ENCODE measurements around the gene SEC16A.
"Not testable (repeated sequence)": the region's sequence is repeated elsewhere in the genome, so short reads cannot be mapped to it uniquely, and the experiment has no call there.

SEC16A gene

GRCh38 chr9:136419092-136419420, 63.8 kb downstream of the SEC16A start:
- DNase-seq (ENCODE audit: low read depth, low spot score), result no peak

DNA sequence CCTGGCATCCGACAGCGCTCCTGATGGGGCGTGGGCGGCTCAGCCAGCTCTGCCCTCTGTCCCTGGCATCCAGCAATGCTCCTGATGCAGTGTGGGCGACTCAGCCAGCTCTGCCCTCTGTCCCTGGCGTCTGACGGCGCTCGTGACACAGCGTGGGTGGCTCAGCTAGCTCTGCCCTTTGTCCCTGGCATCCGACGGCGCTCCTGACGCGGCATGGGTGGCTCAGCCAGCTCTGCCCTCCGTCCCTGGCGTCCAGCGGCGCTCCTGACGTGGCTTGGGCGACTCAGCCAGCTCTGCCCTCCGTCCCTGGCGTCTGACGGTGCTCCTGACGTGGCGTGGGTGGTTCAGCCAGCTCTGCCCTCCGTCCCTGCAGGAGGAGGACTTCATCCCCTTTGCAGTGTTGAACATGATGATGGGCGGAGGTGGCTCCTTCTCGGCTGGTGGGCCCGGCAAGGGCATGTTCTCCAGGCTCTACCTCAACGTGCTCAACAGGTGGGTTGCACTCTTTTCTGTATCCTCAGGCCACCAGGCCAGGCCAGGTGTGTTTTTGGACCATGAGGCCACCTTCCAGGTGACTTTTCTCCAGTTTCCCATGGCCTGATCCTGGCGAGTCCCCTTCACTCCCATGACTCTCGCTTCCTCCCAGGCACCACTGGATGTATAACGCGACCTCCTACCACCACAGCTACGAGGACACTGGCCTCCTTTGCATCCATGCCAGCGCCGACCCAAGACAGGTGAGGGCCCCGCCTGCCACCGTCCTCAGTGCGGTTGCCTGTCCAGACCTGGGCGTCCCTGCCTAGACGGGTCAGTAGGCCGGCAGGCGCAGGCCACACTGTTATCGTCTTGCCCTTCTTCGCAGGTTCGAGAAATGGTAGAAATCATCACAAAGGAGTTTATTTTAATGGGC, 64.4 kb downstream of the SEC16A start:
- DNase-seq (ENCODE audit: low read depth, low spot score), result no peak

DNA sequence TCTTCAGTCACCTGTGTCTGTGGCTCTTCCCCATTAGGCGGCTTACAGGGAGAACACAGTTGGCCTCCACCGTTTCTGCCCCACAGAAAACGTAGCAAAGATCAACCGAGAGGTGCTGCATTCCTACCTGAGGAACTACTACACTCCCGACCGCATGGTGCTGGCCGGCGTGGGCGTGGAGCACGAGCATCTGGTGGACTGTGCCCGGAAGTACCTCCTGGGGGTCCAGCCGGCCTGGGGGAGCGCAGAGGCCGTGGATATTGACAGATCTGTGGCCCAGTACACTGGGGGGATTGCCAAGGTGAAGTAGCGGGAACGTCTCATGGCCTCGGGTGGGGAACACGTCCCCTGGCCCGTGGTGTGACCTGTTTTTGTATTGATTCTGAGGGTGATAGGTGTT, 65.9 kb downstream of the SEC16A start:
- no peak for DNase-seq (ENCODE audit: low read depth, low spot score)

- DNase-seq (ENCODE audit: low read depth, low spot score), result no peak
Measured at GRCh38 chr9:136416427-136416826, 66.4 kb downstream of the SEC16A start.

DNA sequence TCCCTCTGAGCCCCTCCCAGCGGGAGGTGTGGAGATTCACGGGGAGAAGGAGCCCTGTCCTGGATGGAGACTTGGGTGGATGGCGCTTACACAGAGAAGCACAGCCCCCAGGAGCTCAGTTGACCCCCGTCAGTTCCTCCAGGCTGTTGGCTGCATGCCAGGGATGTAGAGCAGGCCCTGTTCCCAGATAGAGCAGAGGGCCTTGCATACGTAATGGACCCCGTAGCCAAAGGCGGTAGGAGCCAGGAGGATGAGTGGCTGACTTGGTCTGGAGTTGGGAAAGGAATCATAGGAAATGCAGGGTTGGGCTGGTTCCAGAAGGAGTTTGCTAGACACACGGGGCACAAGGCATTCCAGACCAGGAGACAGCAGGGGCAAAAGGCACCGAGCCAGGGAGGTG, 69.9 kb downstream of the SEC16A start:
- no peak for DNase-seq (ENCODE audit: low read depth, low spot score)

DNA sequence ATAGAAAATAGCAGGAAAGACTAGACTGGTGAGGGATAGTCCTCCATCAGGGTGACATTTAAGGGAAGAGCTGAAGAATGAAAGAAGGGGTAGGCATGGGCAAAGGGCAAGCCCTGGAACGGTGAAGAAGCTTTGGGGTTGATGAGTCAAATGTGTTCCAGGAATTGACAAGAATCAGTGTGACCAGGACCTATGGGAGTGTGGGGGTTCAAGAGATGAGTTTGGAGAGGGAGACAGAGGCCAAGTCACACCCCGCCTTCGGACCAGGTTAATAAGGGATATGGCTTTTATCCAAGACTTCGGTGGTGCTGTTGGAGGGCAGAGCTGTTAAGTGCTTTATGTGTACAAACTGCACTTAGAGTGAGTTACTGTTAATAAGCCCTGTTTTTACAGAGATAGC, 71.5 kb downstream of the SEC16A start:
- no peak for DNase-seq (ENCODE audit: low read depth, low spot score)

- DNase-seq (ENCODE audit: low read depth, low spot score), result peak; percentile 91
Measured at GRCh38 chr9:136410500-136411287, 72.1 kb downstream of the SEC16A start, which contains the start of the genes ENTR1 and PMPCA. Gene ENTR1, minus strand, starts transcription at chr9:136410614. Its CDS starts 217 bp downstream, at chr9:136410397. Gene PMPCA, plus strand, starts transcription at chr9:136410658. Its CDS starts 11 bp downstream, at chr9:136410669.

DNA sequence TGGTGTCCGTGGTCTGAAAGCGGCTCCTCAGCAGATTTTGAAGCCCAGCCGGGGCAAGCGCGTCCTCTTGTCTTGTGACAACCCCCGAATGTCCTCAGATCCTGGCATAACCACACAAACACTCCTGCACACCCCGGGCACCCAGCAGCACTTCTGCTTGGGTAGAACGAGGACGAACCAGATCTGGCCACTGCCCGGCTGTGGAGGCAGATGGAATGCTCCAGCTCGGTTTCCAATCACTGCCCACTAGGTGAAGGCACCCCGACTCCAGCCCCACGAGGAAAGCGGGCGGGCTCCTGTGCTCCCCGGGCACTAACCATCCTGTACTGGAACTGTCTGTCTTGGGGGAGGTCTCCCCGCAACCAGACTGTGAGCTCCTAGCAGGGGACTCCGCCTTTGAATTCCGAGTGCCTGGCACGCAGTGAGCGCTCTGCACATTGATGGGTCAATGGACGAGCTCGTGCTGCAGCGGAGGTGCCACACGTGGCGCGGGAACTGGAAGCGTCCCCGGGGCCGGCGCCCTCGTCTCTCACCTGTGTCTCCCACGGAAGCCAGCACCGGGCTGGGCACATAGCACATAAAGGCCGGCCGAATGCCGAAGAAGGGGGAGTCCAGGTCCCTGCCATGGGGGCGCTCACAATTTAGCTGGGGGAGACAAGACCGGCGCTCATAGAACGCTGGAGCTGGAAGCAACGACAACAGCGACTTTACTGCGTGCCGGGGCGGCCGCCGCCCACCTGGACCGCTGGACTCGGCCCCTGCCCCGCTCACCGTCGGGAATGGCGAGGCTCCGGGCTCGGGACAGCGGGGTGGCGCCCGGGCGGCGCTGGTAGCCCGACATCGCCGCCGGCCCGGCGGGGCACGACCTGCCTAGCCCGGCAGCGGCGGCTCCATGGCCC, 73.0 kb downstream of the SEC16A start:
- DNase-seq (ENCODE audit: low read depth, low spot score), result no peak

- DNase-seq (ENCODE audit: low read depth, low spot score), result no peak
Measured at GRCh38 chr9:136407911-136408310, 74.9 kb downstream of the SEC16A start.

GRCh38 chr9:136407061-136407460, 75.8 kb downstream of the SEC16A start:
- DNase-seq (ENCODE audit: low read depth, low spot score), result not testable (repeated sequence)

DNA sequence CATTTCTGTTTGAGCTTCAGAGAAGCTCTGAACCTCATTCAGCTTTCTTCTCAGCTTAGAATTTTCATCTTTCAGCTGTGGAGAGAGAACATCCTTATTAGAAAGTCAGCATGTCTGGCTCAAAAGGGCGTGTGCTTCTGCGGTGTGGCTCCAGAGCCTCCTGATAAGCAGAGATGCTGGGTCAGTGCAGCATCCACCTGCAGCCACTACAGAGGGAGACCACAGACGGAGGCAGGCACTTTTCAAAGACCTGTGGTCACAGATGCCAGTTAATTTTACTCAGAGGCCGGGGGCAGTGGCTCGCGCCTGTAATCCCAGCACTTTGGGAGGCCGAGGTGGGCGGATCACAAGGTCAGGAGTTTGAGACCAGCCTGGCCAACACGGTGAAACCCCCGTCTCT, 76.9 kb downstream of the SEC16A start:
- DNase-seq (ENCODE audit: low read depth, low spot score), result not testable (repeated sequence)

DNA sequence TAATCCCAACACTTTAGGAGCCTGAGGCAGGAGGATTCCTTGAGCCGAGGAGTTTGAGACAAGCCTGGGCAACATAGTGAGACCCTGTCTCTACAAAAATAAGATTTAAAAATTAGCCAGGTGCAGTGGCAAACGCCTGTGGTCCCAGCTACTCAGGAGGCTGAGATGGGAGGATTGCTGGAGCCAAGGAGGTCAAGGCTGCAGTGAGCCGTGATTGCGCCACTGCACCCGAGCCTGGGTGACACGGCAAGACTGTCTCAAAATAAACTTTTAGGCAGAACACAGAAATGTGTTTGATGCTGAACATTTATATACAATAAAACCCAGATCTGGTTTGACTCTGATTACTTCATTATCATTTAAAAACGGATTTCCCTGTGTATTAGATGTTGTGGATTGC, 77.4 kb downstream of the SEC16A start:
- no peak for DNase-seq (ENCODE audit: low read depth, low spot score)

GRCh38 chr9:136404801-136405136, 78.1 kb downstream of the SEC16A start:
- DNase-seq (ENCODE audit: low read depth, low spot score), result no peak

- DNase-seq (ENCODE audit: low read depth, low spot score), result no peak
Measured at GRCh38 chr9:136403915-136404800, 78.7 kb downstream of the SEC16A start.

GRCh38 chr9:136403538-136403914, 79.3 kb downstream of the SEC16A start:
- DNase-seq (ENCODE audit: low read depth, low spot score), result peak; percentile 62

GRCh38 chr9:136402067-136402466, 80.8 kb downstream of the SEC16A start:
- DNase-seq (ENCODE audit: low read depth, low spot score), result no peak

DNA sequence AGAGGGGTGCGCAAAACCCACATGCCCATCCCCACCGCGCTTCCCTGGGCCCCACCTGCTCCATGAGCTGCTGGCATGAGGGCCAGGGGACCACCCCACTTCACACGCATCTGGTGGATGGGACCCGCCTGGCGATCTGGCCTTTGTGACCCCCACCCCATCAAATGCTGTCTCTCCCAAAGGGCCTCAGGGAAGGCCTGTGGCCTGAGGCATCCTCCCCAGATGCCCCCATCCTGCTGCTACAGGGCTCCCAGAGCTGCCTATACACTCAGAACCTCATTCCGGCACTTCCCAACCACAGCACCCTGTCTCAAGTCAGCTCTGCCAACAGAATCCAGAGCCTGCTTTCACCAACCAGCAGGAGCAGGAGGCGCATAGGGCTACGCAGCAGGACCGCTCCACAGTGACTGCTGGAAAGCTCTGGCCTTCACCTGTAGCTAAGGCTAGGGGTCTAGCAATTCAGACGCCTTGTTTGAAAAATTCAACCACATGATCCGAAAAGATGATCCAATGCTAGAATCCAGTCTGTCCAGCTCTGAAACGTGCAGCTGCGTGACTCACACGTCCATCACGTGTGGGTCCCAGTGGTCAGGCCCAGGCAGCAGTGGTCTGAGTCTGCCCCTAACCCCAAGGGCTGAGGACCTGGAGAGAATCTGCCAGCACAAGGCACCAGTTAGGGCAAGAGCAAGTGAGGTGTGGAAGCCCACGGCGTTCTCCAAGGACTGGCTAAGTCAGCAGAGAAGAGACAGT, 81.5 kb downstream of the SEC16A start:
- DNase-seq (ENCODE audit: low read depth, low spot score), result no peak

DNA sequence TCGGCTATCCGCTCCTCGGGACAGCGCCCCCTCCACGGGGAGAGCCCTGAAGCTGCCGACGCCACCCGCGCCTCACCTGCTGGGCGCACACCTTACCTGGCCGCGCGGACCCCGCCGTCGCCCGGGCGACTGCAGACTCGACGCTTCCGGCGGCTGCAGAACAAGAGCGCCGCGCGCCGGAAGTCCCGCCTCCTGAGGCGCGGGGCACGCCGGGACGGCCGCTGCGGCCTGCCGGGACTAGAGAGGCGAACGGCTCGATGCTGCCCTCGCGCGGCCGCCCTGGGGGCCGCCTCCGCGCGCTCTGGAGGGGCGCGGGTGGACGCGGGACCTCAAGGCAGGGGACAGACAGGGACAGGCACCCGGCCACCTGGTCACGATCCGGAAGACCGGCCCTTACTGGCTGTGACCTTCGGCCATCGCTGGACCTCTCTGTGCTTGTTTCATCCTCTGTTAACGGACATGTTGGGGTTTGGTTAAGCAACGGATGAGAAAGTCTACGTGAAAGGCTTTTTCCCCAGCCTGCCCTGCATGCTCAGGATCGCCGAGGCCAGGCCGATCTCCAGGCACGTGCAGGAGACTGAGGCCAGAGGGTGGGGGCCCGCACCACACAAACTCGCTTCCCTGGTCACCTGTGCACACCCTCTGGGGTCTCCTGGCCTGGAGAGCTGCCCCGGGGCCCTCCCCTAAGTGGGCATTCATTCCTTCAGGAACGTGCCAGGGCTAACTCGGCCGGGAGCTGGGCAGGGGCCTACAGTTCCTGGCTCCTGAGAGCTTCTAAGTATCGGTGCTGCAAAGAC, 82.6 kb downstream of the SEC16A start, which contains the start of gene SNAPC4:
TSS of gene SNAPC4 (minus strand) at position 133 of the 797 bp plus-strand sequence. CDS start 1,742 bp downstream, outside the sequence.
- peak; percentile 78 for DNase-seq (ENCODE audit: low read depth, low spot score)
